ENCODE data around the gene WSCD2.

The WSCD2 gene

DNA sequence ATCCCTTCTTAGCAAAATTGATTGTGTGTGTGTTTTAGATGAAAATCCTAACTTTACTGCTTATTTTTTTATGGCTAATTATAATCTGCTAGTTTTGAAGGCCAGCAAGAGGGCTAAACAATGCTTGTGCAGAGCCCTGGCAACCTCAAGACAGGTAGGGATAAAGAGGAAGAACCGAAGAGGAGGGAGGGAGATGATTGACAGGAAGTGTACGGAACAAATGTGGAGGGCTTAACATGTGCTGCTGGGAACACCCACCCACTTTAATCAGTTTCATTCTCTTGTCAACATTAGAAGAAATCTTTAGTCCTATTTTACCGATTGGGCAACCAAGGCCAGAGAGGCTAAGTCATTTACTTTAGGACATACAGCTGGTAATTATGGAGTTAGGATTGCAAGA lies 1.4 kb upstream of the WSCD2 start:
- DNase-seq (ENCODE audit: low read depth in 2 of 2), result no peak

- DNase-seq (ENCODE audit: low read depth in 2 of 2), result no peak
Measured at GRCh38 chr12:108128221-108129016, 669 bp upstream of the WSCD2 start.

DNA sequence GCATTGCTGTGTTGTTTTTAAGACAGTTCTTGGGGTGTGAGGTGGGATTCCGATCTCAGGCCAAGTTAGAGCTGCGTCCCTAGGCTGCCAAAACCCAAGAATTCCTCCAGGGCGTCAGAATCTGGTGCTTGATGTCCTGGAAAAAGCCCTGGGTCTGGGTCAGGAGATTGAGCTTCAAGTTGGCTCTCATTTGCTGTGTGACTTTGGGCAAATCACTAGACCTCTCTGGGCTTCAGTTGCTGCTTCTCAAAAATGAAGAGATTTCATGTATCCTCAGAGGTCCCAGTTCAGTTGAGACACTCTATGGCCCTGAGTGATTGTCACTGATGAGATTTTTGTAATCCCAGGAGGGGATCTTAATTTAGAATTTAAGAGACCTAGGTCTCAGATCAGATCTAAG lies 1.9 kb downstream of the WSCD2 start:
- no peak for DNase-seq (ENCODE audit: low read depth in 2 of 2)

GRCh38 chr12:108131657-108132126 lies 2.6 kb downstream of the WSCD2 start:
- DNase-seq (ENCODE audit: low read depth in 2 of 2), result no peak

- no peak for DNase-seq (ENCODE audit: low read depth in 2 of 2)
Measured at GRCh38 chr12:108133482-108133881, 4.4 kb downstream of the WSCD2 start.

GRCh38 chr12:108134744-108135143 lies 5.7 kb downstream of the WSCD2 start:
- no peak for DNase-seq (ENCODE audit: low read depth in 2 of 2)

- no peak for DNase-seq (ENCODE audit: low read depth in 2 of 2)
Measured at GRCh38 chr12:108135627-108136026, 6.5 kb downstream of the WSCD2 start.

DNA sequence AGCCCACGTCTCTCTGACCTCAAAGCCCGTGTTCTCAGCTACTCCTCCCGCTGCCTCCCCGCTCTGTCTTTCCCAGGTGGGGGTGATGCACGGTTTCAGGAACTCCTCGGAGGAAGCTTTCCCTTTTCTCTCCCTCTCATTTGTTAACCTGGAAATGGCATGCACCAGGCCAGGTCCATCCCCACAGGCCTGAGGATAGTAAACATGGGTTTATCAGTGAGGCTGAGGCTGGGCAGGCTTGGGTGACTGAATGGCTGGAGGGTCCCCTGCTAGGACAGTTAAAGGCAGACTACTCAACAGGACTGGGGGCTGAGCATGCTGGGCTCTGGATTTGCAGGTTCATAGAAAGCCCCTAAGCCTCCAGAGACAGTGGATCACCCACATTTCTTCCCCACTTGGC lies 7.6 kb downstream of the WSCD2 start:
- no peak for DNase-seq (ENCODE audit: low read depth in 2 of 2)

- DNase-seq (ENCODE audit: low read depth in 2 of 2), result no peak
Measured at GRCh38 chr12:108139454-108139853, 10.4 kb downstream of the WSCD2 start.

- DNase-seq (ENCODE audit: low read depth in 2 of 2), result no peak
Measured at GRCh38 chr12:108140501-108140900, 11.4 kb downstream of the WSCD2 start.

DNA sequence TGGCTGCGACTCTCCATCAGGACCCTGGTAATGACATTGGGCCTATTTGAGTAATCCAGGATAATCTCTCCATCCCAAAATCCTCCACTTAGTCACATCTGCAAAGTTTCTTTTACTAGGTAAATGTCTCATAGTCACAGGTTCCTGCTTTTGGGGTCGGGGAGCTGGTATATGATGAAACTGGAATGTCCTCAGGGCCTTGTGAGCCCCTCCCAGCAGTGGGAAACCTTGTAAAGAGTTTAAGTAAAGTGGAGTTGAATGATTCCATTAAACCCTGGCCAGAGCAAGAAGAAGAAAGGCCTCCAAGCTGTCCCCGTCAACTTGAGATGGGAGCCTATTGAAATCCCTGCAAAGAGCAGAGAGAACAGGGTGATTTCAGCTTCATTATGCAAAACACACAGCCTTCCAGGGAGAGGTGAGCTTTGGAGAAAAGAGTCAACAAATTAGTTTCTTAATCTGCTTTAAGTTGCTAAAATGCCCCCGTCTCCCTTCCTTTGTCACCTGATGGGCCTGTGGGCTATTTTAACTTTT lies 12.6 kb downstream of the WSCD2 start:
- no peak for DNase-seq (ENCODE audit: low read depth in 2 of 2)

DNA sequence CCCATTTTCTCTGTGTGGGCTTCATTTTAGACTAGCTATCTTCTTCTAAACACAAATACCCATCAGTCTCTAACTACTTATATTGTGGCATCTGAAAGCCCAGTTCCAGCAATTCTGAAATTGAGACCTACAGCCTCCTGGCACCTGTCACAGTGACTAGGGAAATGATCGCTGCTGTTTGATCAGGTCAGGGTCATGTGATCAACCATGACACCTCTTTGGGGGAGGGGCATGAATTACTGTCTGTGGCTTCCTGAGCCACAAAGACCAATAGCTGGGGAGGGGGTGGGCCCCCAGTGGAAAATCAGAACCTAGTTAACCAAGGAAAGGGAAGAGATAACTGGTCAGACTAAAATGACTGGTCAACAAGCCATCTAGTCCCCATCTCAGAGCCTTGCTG lies 14.1 kb downstream of the WSCD2 start:
- no peak for DNase-seq (ENCODE audit: low read depth in 2 of 2)

GRCh38 chr12:108144080-108144479 lies 15.0 kb downstream of the WSCD2 start:
- no peak for DNase-seq (ENCODE audit: low read depth in 2 of 2)

GRCh38 chr12:108145011-108145410 lies 15.9 kb downstream of the WSCD2 start:
- DNase-seq (ENCODE audit: low read depth in 2 of 2), result no peak

GRCh38 chr12:108146035-108146893 lies 17.2 kb downstream of the WSCD2 start:
- no peak for DNase-seq (ENCODE audit: low read depth in 2 of 2)

DNA sequence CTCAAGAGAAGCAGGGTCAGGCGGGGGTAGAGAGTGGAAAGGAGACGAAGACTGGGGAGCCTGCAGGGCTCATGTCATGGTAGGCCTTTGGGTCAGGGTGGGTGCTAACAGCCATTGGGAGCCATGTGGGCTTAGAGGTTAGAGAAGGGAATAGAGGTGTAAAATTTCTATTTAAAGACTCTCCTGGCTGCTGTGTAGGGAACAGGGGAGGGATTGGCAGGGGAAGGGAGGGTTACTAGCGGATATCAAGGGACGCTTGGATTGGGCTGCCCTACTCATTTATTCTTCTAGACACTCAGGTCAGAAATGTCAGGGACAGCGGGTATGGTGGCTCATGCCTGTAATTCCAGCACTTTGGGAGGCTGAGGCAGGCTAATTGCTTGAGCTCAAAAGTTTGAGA lies 18.2 kb downstream of the WSCD2 start:
- no peak for DNase-seq (ENCODE audit: low read depth in 2 of 2)

DNA sequence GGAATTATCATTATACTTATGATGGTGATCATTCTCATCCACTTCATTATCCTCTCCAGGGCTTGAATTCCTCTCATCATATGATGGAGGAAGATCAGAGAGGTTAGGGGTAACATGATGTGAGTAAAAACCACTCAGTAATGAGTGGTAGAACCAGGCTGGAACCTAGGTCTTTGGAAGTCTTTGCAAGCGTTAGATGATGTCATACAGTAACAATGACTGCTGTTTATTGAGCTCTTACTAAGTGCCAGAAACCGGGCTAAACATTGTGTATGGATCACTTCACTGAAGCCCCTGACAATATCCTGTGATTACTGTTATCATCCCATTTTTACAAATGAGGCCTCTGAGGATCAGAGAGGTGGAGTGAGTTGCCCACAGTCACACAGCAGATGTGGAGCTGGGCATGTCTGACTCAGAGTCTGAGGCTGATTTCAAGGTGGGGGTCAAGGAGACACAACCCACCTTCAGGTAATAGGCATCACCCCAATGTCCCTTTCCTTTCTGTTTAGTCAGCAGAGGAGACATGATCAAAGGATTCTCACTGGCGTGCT lies 19.5 kb downstream of the WSCD2 start:
- DNase-seq (ENCODE audit: low read depth in 2 of 2), result no peak

DNA sequence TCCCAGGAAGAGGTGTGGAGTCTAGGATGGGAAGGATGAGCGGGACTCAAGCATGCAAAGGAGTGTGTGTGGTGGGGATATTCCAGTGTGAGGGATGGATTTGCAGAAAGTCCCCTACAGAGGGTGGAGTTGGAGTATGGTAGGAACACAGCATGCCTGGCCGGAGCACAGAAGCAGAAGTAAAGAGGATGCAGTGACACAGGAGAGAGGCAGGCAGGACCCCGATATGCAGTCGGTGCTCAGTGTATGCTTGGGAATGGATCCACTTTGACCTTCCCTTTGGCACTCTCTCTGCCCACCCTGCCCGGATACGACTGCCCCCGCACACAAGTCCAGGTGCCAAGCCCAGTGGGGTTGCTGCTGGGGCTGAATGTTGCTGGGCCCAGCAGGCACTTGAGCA lies 21.3 kb downstream of the WSCD2 start:
- no peak for DNase-seq (ENCODE audit: low read depth in 2 of 2)

GRCh38 chr12:108151533-108152169 lies 22.6 kb downstream of the WSCD2 start:
- DNase-seq (ENCODE audit: low read depth in 2 of 2), result no peak

DNA sequence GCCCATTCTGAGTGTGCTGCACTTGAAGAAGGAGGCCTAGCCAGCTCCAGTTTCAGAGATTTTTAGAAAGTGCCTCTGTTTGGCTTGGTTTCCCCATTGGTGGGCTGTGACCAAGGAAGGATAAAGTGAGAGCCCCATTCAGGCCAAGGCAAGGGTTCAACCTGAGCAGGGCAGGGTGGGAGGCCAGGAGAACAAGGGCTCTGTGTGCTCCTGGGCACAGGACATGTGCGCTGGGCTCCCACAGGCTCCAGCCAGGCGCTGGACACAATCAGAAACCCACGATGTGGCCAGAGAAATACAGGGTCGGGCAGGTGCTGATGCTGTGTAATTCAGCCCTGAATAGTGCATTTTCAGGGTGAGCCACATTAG lies 23.1 kb downstream of the WSCD2 start:
- no peak for DNase-seq (ENCODE audit: low read depth in 2 of 2)

GRCh38 chr12:108156717-108157116 lies 27.6 kb downstream of the WSCD2 start:
- DNase-seq (ENCODE audit: low read depth in 2 of 2), result no peak

- no peak for DNase-seq (ENCODE audit: low read depth in 2 of 2)
Measured at GRCh38 chr12:108157870-108158459, 28.9 kb downstream of the WSCD2 start.

Data from fibroblast of skin of left quadriceps (primary cell).